MM.1S (cell line): Measurements from ENCODE around the gene XCL2.

Experiments
- CTCF ChIP-seq: fragments of 300-600 bp; sonication (generic); IDR thresholded peaks from 2 replicates; pipeline ENCODE4 v1.5.1; 2016; ENCODE audit warnings: antibody characterized with exemption, low read length, mixed read lengths
- EZH2 ChIP-seq: fragments of 300-600 bp; sonication (generic); optimal IDR thresholded peaks from 2 replicates; pipeline ENCODE3; 2017; ENCODE audit warnings: low read depth, mild to moderate bottlenecking, antibody characterized with exemption, low read length, mixed read lengths
- EZH2phosphoT487 ChIP-seq: fragments of 300-600 bp; sonication (generic); IDR thresholded peaks from 2 replicates; pipeline ENCODE4 v1.6.1; 2018; ENCODE audit warnings: antibody characterized with exemption, low read length

- no peak for TF ChIP-seq CTCF
- TF ChIP-seq EZH2 = no peak
- TF ChIP-seq EZH2phosphoT487 = no peak
Observed at GRCh38 chr1:168521401-168522000, 22.3 kb downstream of the XCL2 start.
